HCT116 (cell line): ENCODE results near the gene CFAP221. TPM values are rescaled to one million over a fixed set of nuclear protein-coding genes. Genes with fewer than 3 reads are reported as not detected.

Source experiments
- ATAC-seq: fragments of 200-7000 bp; cut with Tn5 transposase; 2 replicates; pipeline ENCODE4 v1.9.1; 2020; ENCODE audit warnings: mild to moderate bottlenecking, moderate library complexity
- BruUV-seq: library from RNA; stranded (reverse); fragments of 400-500 nt; replicated peaks from 2 replicates; lab custom pipeline; 2021; lab: Mats Ljungman, UMichigan
- CTCF ChIA-PET: fragments of 300-600 bp; sonication (Branson Sonifier 250); formaldehyde crosslinking; loops from one replicate; lab custom pipeline; 2021; ENCODE audit warnings: antibody characterized with exemption; lab: Charles Lee
- POLR2A ChIA-PET: fragments of 300-600, 350-600 bp; sonication (Branson Sonifier 250); formaldehyde crosslinking; loops from one replicate; lab custom pipeline; 2021; ENCODE audit warnings: antibody characterized with exemption; lab: Charles Lee
- RAD21 ChIA-PET, 2 experiments: fragments of 300-600 bp; sonication (Branson Sonifier 250); formaldehyde crosslinking; loops; one replicate each; lab custom pipeline; 2023; ENCODE audit warnings: low total read pairs in 2 of 2; ENCODE audit not compliant: uncharacterized antibody in 2 of 2, unreplicated experiment in 2 of 2, low non-redundant PET in 1 of 2; lab: Charles Lee
- DNase-seq: peaks from one replicate; pipeline ENCODE4 v3.0.0-alpha.2; 2010; ENCODE audit warnings: low read depth, low spot score
- H2AFZ ChIP-seq: fragments of 200-600 bp; shearing (Covaris generic), sonication (generic); 2 replicates; pipeline ENCODE4 v1.6.1; 2017; ENCODE audit warnings: low read depth, mixed run types, mixed read lengths, antibody characterized with exemption, low read length; ENCODE audit not compliant: poor library complexity, severe bottlenecking
- H3K27ac ChIP-seq: 2 replicates; pipeline ENCODE4 v1.5.1; 2012; ENCODE audit warnings: low read depth, low read length
- H3K27me3 ChIP-seq: fragments of 200-600 bp; sonication (generic); 2 replicates; pipeline ENCODE4 v1.6.1; 2016; ENCODE audit warnings: mixed run types, low read length, mixed read lengths; ENCODE audit not compliant: insufficient read depth
- H3K36me3 ChIP-seq, 2 experiments: fragments of 200-500 bp in 1 of 2; fragments of 200-600 bp in 1 of 2; sonication (Bioruptor generic) in 1 of 2; sonication (generic) in 1 of 2; 2 replicates each; pipeline versions ENCODE4 v1.5.1 to v1.6.1; 2014 to 2016; ENCODE audit warnings: low read length in 2 of 2, inconsistent platforms in 1 of 2, mixed read lengths in 1 of 2, mixed run types in 1 of 2; ENCODE audit not compliant: insufficient read depth in 2 of 2, control insufficient read depth in 1 of 2
- H3K4me1 ChIP-seq, 2 experiments: fragments of 200-600 bp in 1 of 2; sonication (generic) in 1 of 2; 2 replicates each; pipeline versions ENCODE4 v1.5.1 to v1.6.1; 2012 to 2017; ENCODE audit warnings: low read length in 2 of 2, inconsistent platforms in 1 of 2, mild to moderate bottlenecking in 1 of 2, mixed read lengths in 1 of 2, mixed run types in 1 of 2, moderate library complexity in 1 of 2; ENCODE audit not compliant: insufficient read depth in 2 of 2, control insufficient read depth in 1 of 2
- H3K4me2 ChIP-seq: fragments of 200-600 bp; sonication (generic); 2 replicates; pipeline ENCODE4 v1.6.1; 2017; ENCODE audit warnings: mixed run types, low read length, mixed read lengths
- H3K4me3 ChIP-seq, 2 experiments: fragments of 200-600 bp in 1 of 2; sonication (generic) in 1 of 2; replicated peaks in 1 of 2; 2 replicates each; pipeline ENCODE4 v1.5.1; 2011 to 2016; ENCODE audit warnings: low read length in 2 of 2, control low read depth in 1 of 2, low read depth in 1 of 2, mild to moderate bottlenecking in 1 of 2, mixed read lengths in 1 of 2, mixed run types in 1 of 2
- H3K79me2 ChIP-seq: fragments of 200-600 bp; sonication (generic); 2 replicates; pipeline ENCODE4 v1.6.1; 2017; ENCODE audit warnings: mild to moderate bottlenecking, mixed run types, low read length, moderate library complexity, mixed read lengths; ENCODE audit not compliant: insufficient read depth
- H3K9ac ChIP-seq: fragments of 200-600 bp; sonication (generic); 2 replicates; pipeline ENCODE4 v1.6.1; 2016; ENCODE audit warnings: low read length, mixed read lengths
- H3K9me2 ChIP-seq: fragments of 200-600 bp; sonication (generic), shearing (Covaris generic); 2 replicates; pipeline ENCODE4 v1.6.1; 2017; ENCODE audit warnings: mixed run types, mild to moderate bottlenecking, moderate library complexity; ENCODE audit not compliant: insufficient read depth
- H3K9me3 ChIP-seq, 2 experiments: fragments of 200-500 bp in 1 of 2; fragments of 200-600 bp in 1 of 2; sonication (Bioruptor generic) in 1 of 2; sonication (generic) in 1 of 2; 2 replicates each; pipeline ENCODE4 v1.6.1; 2014 to 2017; ENCODE audit warnings: low read length in 2 of 2, mixed read lengths in 2 of 2, inconsistent platforms in 1 of 2, low read depth in 1 of 2, mild to moderate bottlenecking in 1 of 2, mixed run types in 1 of 2, moderate library complexity in 1 of 2; ENCODE audit not compliant: control insufficient read depth in 1 of 2, insufficient read depth in 1 of 2
- H4K20me1 ChIP-seq: fragments of 200-600 bp; sonication (generic), shearing (Covaris generic); 2 replicates; pipeline ENCODE4 v1.6.1; 2017; ENCODE audit warnings: mixed run types, mild to moderate bottlenecking, moderate library complexity; ENCODE audit not compliant: insufficient read depth
- ATF3 ChIP-seq: IDR thresholded peaks from 2 replicates; pipeline ENCODE4 v1.6.1; 2012
- CTCF ChIP-seq, 3 experiments: fragments of 200-600 bp in 1 of 3; sonication (generic) in 1 of 3; IDR thresholded peaks in 2 of 3; conservative IDR thresholded peaks in 1 of 3; 2 replicates each; pipeline ENCODE4 v1.5.1; 2012 to 2017; ENCODE audit warnings: low read depth in 2 of 3, low read length in 2 of 3, antibody characterized with exemption in 1 of 3, borderline replicate concordance in 1 of 3, control low read depth in 1 of 3, mild to moderate bottlenecking in 1 of 3, mixed read lengths in 1 of 3, mixed run types in 1 of 3, moderate library complexity in 1 of 3; ENCODE audit not compliant: insufficient read depth in 1 of 3
- EZH2phosphoT487 ChIP-seq: fragments of 200-600 bp; IDR thresholded peaks from 2 replicates; pipeline ENCODE4 v1.6.1; 2018; ENCODE audit warnings: antibody characterized with exemption, borderline replicate concordance
- FOSL1 ChIP-seq: IDR thresholded peaks from 2 replicates; pipeline ENCODE4 v1.6.1; 2012; ENCODE audit warnings: low read depth
- RAD21 ChIP-seq: IDR thresholded peaks from 2 replicates; pipeline ENCODE4 v1.6.1; 2012; ENCODE audit warnings: low read depth, mild to moderate bottlenecking
- REST ChIP-seq: IDR thresholded peaks from 2 replicates; pipeline ENCODE4 v1.6.1; 2012; ENCODE audit warnings: low read depth
- SP1 ChIP-seq: IDR thresholded peaks from 2 replicates; pipeline ENCODE4 v1.6.1; 2012; ENCODE audit warnings: low read depth
- SRF ChIP-seq: IDR thresholded peaks from 2 replicates; pipeline ENCODE4 v1.6.1; 2012; ENCODE audit warnings: low read depth
- YY1 ChIP-seq: IDR thresholded peaks from 2 replicates; pipeline ENCODE4 v1.6.1; 2011; ENCODE audit warnings: low read length, low read depth, moderate library complexity, mild to moderate bottlenecking; ENCODE audit not compliant: insufficient replicate concordance; ENCODE audit errors: extremely low read depth
- intact Hi-C: fragments of 100-400 bp; cut with micrococcal nuclease; formaldehyde crosslinking; loops from 2 replicates; pipeline ENCODE4 v1.10.0; 2022
- total RNA-seq: library from RNA; stranded (reverse); gene quantifications from one replicate; pipeline ENCODE4 v1.2.1, GENCODE V29; 2021; ENCODE audit not compliant: unreplicated experiment

The CFAP221 gene
- total RNA-seq, 1 experiment from 2014 or later = 0.96 TPM

GRCh38 chr2:119517433-119517832, 26.8 kb upstream of the CFAP221 start:
- no TSS peak for BruUV-seq
- ATAC-seq = peak; percentile 98

More at GRCh38 chr2:119517433-119517832, 26.8 kb upstream of the CFAP221 start:
- Histone ChIP-seq H3K4me2 (no peak overlapping the region), H3K79me2 (no peaks in the 10 kb centered on the region), H3K9me3 (no peaks in the 10 kb centered on the region), H4K20me1 (no peaks in the 10 kb centered on the region), H3K4me3 (no peak overlapping the region), H3K27me3 (no peaks in the 10 kb centered on the region), H3K4me1 (no peaks in the 10 kb centered on the region), H3K36me3 (no peaks in the 10 kb centered on the region), H3K27ac (no peak overlapping the region), H3K9ac (no peak overlapping the region), H2AFZ (peak overlapping the region; percentile 2), H3K9me2 (no peaks in the 10 kb centered on the region)
- DNase-seq = peak; percentile 29
- ChIA-PET RAD21 (no interaction called here), CTCF (interaction anchor here (0.6 to 1.3 kb wide), 4 partner anchors 9 to 796 kb away, joined by 3 to 5 read pairs (median 4); no protein-coding TSS in a partner anchor), POLR2A (no interaction called here)
- TF ChIP-seq EZH2phosphoT487 (no peak), YY1 (no peak), SRF (no peak), REST (no peak), RAD21 (peak; percentile 52; the same call in 1 of the 2 replicates), FOSL1 (no peak), ATF3 (no peak), CTCF (IDR thresholded peaks at IDR 0.05 in 2 of 3, conservative IDR thresholded peaks at IDR 0.05 in 1 of 3; ENCODE audit: borderline replicate concordance in 1 of 3, insufficient read depth in 1 of 3, low read depth in 2 of 3, low read length in 2 of 3) (peak; percentile 40 to 81 (median 76); a peak in 5 of 6 replicates), SP1 (no peak)
- intact Hi-C loops = loop anchor here (1.0 kb wide), 1 partner anchor 143 kb away; no protein-coding TSS in a partner anchor
